IPS-15b (cell line): Measurements from ENCODE around the gene CBX8.
A peak's percentile ranks its signal among the peaks of the same experiment; 100 is the strongest.

Experiments
- H3K27me3 ChIP-seq: one replicate; pipeline ENCODE4 v1.6.1; 2013; ENCODE audit warnings: low read length; ENCODE audit not compliant: control insufficient read depth, insufficient read depth
- H3K36me3 ChIP-seq: one replicate; pipeline ENCODE4 v1.6.1; 2013; ENCODE audit warnings: low read length; ENCODE audit not compliant: control insufficient read depth, insufficient read depth
- H3K4me1 ChIP-seq: one replicate; pipeline ENCODE4 v1.6.1; 2013; ENCODE audit warnings: mild to moderate bottlenecking, low read length; ENCODE audit not compliant: control insufficient read depth, insufficient read depth
- H3K4me3 ChIP-seq: one replicate; pipeline ENCODE4 v1.5.1; 2013; ENCODE audit warnings: low read depth, low read length
- H3K9ac ChIP-seq: one replicate; pipeline ENCODE4 v1.6.1; 2013; ENCODE audit warnings: low read depth, mild to moderate bottlenecking, low read length
- H3K9me3 ChIP-seq: one replicate; pipeline ENCODE4 v1.6.1; 2013; ENCODE audit warnings: mild to moderate bottlenecking, low read length; ENCODE audit not compliant: control insufficient read depth, insufficient read depth

The CBX8 gene

GRCh38 chr17:79813297-79814126 is 16.6 kb upstream of the CBX8 start:
- Histone ChIP-seq H3K4me3 (peak overlapping the region; percentile 12), H3K36me3 (no peaks in the 10 kb centered on the region), H3K9ac (no peak overlapping the region), H3K9me3 (no peaks in the 10 kb centered on the region), H3K27me3 (peaks cover 81% of the 10 kb centered on the region), H3K4me1 (peaks cover 9% of the 10 kb centered on the region)

GRCh38 chr17:79812353-79813258 is 15.7 kb upstream of the CBX8 start:
- Histone ChIP-seq H3K9me3 (no peaks in the 10 kb centered on the region), H3K9ac (no peak overlapping the region), H3K27me3 (peaks cover 81% of the 10 kb centered on the region), H3K4me3 (peak overlapping the region; percentile 30), H3K36me3 (no peaks in the 10 kb centered on the region), H3K4me1 (peaks cover 9% of the 10 kb centered on the region)

- Histone ChIP-seq H3K36me3 (no peaks in the 10 kb centered on the region), H3K27me3 (peaks cover 81% of the 10 kb centered on the region), H3K9ac (no peak overlapping the region), H3K4me1 (peaks cover 9% of the 10 kb centered on the region), H3K9me3 (no peaks in the 10 kb centered on the region), H3K4me3 (peak overlapping the region; percentile 30)
Observed at GRCh38 chr17:79811868-79812352, 15.0 kb upstream of the CBX8 start.

GRCh38 chr17:79811011-79811867 is 14.4 kb upstream of the CBX8 start:
- peak overlapping the region; percentile 30 for H3K4me3 ChIP-seq
- H3K36me3 ChIP-seq: no peaks in the 10 kb centered on the region
- H3K9ac ChIP-seq: no peak overlapping the region
- H3K27me3 ChIP-seq: peaks cover 81% of the 10 kb centered on the region
- peaks cover 9% of the 10 kb centered on the region for H3K4me1 ChIP-seq
- H3K9me3 ChIP-seq: no peaks in the 10 kb centered on the region

- H3K27me3 ChIP-seq: peaks cover 82% of the 10 kb centered on the region
- H3K36me3 ChIP-seq: no peaks in the 10 kb centered on the region
- H3K4me3 ChIP-seq: no peak overlapping the region
- no peaks in the 10 kb centered on the region for H3K9me3 ChIP-seq
- H3K9ac ChIP-seq: no peak overlapping the region
- H3K4me1 ChIP-seq: peaks cover 13% of the 10 kb centered on the region
Observed at GRCh38 chr17:79810130-79811010, 13.5 kb upstream of the CBX8 start.

GRCh38 chr17:79809530-79810129 is 12.8 kb upstream of the CBX8 start:
- peaks cover 82% of the 10 kb centered on the region for H3K27me3 ChIP-seq
- H3K9ac ChIP-seq: no peak overlapping the region
- peaks cover 18% of the 10 kb centered on the region for H3K4me1 ChIP-seq
- no peaks in the 10 kb centered on the region for H3K36me3 ChIP-seq
- peak overlapping the region; percentile 32 for H3K4me3 ChIP-seq
- no peaks in the 10 kb centered on the region for H3K9me3 ChIP-seq

- Histone ChIP-seq H3K9me3 (no peaks in the 10 kb centered on the region), H3K27me3 (peaks cover 82% of the 10 kb centered on the region), H3K36me3 (no peaks in the 10 kb centered on the region), H3K9ac (no peak overlapping the region), H3K4me3 (peak overlapping the region; percentile 32), H3K4me1 (peaks cover 19% of the 10 kb centered on the region)
Observed at GRCh38 chr17:79808763-79809529, 12.1 kb upstream of the CBX8 start.

GRCh38 chr17:79806863-79807720 is 10.2 kb upstream of the CBX8 start:
- Histone ChIP-seq H3K4me3 (peak overlapping the region; percentile 26), H3K9me3 (no peaks in the 10 kb centered on the region), H3K27me3 (peaks cover 89% of the 10 kb centered on the region), H3K36me3 (no peaks in the 10 kb centered on the region), H3K4me1 (peaks cover 23% of the 10 kb centered on the region), H3K9ac (no peak overlapping the region)

- Histone ChIP-seq H3K4me3 (peak overlapping the region; percentile 26), H3K9ac (no peak overlapping the region), H3K4me1 (peaks cover 19% of the 10 kb centered on the region), H3K27me3 (peaks cover 89% of the 10 kb centered on the region), H3K36me3 (no peaks in the 10 kb centered on the region), H3K9me3 (no peaks in the 10 kb centered on the region)
Observed at GRCh38 chr17:79806446-79806760, 9.5 kb upstream of the CBX8 start.
